HG02763 (cell line): ENCODE measurements around the gene LHFPL3.

Experiments
- ATAC-seq: cut with Tn5 transposase; IDR thresholded peaks from one replicate; pipeline ENCODE4 v1.9.1; 2021; ENCODE audit warnings: mild to moderate bottlenecking, moderate library complexity; ENCODE audit not compliant: unreplicated experiment

Gene LHFPL3

DNA sequence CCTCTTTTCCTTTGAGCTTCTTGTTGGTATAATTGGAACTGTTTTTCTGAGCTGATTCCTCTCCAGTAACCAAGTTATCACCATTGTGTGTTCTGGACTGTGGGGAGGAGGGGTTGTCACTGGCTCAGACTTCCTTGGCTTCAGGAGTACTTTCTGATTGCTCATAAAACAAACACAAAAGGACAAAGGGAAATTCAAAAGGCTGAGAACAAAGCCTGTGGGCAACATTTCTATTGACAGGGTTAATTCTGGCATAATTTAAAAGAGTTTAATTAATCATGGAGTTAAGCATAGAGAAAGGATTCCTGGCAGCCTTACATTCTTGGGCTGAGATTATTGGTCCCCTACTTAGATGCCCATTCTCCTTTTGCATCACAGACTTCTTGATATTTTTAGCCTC lies 462.7 kb downstream of the LHFPL3 start:
- no peak for ATAC-seq

DNA sequence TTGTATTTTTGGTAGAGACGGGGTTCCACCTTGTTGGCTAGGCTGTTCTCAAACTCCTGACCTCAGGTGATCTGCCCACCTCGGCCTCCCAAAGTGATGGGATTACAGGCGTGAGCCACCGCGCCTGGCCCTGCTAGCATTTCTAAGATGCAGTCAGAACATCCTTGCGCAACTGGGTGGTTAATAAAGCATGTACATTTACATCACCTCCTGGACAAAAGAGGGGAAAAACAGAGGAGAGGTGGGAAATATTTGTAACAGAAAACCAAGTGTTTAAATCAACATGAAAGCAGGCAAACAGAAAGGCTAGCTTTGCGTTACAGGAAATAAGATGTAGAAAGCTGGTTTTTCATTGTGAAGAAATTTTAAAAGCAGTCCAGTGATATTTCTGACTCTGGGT lies 464.7 kb downstream of the LHFPL3 start:
- no peak for ATAC-seq

DNA sequence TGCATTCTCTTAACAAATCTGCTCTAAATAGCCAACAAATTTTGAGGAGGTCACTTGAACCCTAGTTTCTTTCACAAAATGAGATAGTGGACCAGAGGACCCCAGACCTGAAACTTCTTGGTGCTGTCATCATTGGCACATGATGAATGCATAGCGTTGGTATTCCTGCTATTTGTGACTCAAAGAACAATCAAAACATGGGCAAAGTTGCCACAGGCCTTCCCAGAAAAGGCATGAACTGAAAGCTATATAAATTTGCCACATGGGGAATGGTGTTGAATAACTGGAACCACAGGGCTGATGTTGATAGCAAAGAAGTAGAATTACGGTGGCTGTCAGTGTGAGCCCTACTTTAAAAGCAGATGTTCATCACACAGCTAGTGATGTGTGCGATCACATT lies 465.8 kb downstream of the LHFPL3 start:
- ATAC-seq: no peak

DNA sequence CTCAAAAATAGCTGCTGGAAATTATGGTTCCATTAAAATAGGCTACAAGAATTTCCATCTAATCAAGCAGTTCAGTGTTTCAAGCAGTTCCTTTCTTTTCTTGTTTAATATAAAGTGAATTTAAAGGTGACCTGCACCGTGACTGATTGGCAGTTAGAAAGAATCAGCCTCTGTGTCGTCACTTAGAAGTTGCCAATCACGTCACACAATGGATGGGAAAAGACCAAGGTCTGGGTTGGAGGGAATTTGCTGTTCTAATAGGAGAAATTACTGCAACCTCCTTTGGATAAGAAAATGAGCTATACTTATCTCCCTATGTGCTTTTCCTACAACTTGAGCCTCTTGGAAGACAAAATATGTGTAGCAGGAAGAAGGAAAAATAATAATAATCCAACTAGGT lies 466.2 kb downstream of the LHFPL3 start:
- no peak for ATAC-seq

DNA sequence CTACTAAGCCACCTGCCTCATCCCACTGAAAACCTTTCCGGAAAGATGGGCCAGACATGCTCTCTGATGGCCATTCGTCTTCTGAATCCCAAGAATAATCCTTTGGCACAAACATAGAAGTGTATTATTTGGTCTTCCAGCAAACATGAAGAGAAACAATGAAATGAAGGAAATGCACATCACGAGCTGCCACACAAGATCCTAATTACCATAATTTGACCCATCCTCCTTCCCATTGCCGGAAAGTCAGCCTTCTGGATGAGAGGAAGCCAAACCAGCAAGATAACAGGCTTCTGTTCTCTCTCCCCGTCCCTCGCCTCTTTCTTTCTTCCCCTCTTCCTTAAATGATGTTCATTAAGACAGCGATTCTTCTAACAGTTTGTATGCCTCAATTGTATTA lies 466.7 kb downstream of the LHFPL3 start:
- ATAC-seq: no peak

DNA sequence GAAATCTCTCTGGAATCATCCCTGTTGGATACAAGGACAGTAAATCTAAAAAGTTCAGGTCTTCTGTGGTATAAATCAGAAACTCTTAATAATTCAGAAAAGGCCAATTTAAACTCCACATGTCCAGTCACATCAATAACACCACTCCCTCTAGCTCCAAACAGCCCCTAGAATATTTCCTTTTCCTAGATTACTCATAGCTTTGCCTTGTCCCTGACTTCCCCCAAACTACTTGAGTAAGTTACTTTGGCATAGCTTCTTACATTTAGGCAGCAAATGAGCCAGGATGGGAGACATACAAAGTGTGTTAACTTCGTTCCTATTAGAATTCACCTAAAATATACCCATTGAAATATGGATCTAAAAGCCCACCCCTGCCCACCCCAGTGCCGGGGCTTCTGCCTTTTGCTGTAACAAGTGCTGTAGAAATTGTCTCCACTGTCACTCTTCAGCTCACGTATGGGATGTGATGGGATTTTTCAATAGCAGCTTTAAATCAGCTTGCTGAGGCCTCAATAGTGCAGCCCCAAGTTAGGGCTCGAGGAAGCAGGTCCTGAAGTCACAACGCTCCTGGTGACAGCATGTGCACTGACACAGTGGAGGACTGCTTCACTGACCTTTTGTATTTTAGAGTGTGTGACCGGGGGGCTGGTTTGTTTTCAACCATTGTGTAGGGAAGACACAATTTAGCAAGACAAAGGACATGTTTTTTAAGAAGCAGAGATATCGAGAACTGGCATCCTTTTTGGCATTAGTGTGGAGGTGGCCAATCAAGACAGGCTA lies 467.4 kb downstream of the LHFPL3 start:
- ATAC-seq: no peak

DNA sequence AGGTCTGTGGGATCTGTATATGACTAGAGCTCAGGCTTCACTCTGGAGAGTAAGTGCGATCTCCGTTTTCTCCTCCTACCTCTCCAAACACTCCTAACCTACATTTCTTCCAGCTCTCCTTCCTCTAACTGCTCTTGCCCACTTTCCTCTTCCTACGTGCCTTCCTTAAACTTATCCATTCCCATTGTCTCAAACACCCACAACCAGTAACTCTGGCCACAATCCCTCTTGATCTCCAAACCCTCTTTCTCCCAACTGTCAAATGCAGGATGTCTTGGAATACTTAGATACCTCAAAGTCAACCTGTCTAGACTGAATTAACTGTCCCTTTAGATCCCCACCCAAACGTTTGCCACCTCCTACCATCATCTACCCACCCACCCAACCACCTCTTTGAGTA lies 471.9 kb downstream of the LHFPL3 start:
- no peak for ATAC-seq

DNA sequence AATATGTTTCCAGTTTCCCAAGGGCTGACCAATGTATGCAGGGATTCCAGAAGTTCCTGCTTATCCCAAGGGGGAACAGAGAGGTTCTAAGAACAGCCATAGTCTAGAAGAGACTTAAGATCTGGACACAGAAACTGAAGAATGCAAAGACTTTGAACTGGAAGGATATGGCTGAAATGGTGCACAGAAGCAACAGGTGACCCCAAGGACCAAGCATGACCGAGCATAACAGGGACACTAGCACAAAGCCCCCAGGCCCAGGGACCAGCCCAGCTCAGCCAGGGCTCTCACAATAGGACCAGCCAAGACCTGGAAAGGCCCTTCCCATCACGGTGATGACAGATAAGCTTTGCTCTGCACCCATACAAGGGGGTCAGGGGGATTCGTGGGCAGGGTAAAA lies 472.6 kb downstream of the LHFPL3 start:
- no peak for ATAC-seq

DNA sequence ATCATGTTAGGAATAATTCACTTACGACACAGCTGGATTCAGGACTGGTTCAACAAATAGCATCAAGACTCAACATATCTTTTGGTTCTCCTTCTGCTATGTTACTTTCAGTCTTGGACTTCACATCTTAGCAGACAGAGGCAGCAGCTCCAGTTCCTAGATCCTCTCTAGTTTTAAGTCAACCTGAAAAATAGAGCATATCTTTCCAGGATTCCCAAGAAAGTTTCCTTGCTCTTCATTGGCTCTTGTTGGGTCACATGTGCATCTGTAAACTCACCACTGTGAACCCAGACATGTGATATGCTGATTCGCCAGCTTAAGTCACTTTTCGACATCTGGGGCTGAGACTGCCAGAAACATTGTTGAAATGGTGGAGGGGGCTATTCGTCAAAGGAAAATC lies 475.5 kb downstream of the LHFPL3 start:
- ATAC-seq: no peak

DNA sequence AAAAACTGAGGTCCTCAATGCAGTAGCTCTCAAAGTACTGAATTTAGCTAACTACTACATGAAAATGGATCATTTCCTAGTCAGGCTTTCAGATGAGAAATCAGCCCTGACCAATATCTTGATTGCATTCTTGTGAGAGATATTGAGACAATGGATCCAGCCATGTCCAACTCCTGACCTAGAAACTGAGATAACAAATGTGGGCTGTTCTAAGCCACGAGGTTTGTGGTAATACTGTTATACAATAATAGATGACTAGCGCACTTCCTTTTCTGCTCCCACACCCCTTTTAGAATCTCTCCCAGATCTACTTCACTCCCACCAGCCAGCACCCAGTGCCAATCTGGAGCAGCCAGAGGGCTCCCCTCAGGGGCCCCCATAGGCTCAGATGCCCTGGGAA lies 476.3 kb downstream of the LHFPL3 start:
- no peak for ATAC-seq

DNA sequence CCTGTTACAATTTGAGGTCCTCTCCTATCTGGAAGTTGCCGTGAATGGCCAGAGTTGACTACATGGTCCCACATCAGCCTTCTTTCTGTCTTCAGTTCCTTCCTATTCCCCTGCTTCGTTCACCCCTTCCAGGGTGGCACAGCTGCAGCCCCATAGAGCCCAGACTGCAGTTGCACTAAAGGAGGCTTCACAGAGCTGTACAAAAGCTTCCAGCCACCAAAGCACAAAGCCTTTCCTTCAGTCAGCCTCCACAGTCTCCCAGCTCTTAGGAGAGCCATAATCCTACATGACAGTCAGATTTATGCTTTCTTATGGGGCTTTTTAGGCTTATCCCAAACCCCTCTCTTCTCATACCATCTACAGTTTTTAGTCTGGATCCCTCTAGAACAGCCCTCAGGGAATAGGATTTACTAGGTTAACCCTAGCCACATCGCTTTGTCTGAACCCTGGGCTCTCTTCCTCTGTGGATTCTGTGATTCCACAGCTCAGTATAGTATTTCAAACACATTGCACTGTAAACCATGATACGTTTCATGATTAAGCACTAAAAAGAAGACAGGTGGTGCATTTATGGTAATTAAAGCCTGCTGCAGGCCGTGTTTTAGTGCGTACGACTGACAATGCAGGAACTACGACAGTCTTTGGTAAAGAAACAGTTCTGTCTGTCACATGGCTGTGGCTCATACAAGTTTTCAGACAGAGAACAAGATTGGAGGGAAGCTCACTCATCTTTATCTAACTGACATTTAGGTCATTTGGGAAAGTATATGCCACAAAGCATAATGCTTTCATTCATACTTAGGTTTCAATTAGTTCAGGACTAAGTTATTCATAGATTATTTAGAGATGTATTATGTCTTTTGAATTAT lies 477.3 kb downstream of the LHFPL3 start:
- ATAC-seq: no peak

DNA sequence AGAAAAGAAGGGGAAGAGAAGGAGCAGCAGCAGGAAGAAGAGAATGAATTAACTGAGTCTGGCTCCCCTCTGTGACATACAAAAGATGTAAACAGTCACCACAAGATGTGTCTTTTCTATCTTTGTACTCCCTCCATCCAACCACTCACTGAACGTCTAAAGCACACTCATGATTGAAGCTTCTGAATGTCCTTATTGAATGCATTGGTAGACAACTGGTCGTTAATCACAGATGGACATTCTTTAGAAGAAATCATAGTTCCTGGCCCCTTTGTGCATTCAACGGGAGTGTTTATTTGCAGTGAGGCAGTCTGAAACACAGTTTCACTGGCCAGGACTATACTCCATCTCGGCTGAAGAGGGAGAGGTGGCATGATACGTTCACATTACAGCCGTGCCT lies 479.3 kb downstream of the LHFPL3 start:
- no peak for ATAC-seq

DNA sequence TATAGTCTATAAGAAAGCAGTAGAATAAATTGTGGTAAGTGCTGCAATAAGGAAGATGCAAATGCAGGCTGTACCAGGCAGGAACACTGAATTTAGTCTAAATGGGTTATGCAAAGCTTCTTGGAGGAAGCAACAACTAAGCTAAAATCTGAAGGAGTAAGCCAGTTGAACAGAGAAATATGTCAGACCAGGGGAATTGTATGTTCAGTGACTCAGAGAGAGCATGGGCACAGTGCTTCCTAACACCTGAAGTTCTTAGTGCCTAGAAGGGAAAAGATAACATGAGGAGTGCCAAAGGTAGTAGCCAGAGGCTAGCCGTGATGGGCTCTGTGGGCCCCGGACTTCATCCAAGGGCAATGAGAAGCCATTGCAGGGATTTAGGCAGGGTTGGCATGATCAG lies 481.5 kb downstream of the LHFPL3 start:
- ATAC-seq: no peak

DNA sequence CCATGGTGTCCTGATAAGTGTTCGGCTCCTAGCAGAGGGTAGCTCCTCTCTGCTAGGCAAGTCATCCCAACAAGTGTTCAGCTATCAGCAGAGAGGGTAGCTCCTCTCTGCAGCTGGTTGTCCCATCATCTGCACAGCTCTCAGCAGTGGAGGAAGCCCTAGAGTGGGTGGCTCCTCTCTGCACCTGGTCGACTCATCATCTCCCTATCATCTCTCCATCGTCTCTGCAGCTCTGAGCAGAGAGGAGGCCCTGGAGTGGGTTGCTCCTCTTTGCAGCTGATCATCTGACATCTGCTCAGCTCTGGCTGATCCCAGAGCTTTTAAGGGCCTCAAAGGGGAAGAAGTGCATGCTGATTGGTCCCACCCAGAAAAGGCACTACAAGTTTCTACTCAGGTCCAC lies 485.7 kb downstream of the LHFPL3 start:
- ATAC-seq: no peak

DNA sequence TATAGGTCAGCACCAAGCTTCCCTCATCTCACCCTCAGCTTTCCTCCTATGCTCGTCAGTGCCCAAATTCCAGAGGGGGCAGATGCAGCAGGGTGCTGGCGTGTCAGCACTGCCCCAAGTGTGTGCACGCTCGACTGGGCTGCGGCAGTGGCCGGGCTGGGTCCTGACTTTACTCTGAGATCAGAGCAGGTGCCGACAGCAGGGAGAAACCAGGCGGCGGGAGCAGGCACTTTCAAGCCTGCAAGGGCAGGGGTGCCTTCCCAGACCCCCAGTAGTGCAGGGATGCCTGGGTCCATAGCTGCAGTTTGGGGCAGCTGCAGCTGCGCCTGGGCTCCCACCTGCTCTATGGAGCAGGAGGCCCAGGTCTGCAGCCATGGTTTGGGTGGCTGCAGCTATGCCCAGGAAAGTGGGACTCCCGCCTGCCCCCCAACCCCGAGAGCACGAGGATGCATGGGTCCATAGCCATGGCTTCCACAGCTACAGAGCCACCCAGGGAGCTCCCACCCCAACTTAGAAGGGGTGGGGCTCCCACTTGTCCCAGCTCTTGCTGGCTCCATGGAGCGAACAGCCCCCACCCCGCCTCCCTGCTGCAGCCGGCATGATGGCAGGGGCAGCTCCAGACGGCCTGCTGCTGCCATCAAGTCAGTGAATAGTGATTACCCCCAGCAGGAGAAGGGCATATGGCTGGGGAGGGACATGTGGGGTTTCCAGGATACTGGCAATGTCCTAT lies 486.4 kb downstream of the LHFPL3 start:
- no peak for ATAC-seq

DNA sequence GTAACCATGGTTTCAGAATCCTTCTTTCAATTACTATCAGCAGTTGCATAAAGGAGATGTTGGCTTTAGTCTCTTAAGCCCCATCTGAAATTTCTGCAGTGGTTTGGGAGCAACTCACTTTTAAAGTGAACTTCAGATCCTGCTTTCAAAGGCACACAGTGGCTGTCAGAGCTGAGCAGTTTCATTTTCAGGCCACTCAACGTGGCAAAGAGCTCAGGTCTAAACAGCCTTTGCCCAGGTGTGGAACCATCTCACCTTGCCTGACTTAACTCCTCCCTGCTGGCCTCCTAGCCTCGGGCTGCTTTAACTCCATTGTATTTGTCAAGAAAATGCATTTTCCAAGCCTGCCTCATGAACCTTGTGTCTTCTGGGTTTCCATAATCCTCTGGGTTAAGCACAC lies 488.1 kb downstream of the LHFPL3 start:
- ATAC-seq: no peak

DNA sequence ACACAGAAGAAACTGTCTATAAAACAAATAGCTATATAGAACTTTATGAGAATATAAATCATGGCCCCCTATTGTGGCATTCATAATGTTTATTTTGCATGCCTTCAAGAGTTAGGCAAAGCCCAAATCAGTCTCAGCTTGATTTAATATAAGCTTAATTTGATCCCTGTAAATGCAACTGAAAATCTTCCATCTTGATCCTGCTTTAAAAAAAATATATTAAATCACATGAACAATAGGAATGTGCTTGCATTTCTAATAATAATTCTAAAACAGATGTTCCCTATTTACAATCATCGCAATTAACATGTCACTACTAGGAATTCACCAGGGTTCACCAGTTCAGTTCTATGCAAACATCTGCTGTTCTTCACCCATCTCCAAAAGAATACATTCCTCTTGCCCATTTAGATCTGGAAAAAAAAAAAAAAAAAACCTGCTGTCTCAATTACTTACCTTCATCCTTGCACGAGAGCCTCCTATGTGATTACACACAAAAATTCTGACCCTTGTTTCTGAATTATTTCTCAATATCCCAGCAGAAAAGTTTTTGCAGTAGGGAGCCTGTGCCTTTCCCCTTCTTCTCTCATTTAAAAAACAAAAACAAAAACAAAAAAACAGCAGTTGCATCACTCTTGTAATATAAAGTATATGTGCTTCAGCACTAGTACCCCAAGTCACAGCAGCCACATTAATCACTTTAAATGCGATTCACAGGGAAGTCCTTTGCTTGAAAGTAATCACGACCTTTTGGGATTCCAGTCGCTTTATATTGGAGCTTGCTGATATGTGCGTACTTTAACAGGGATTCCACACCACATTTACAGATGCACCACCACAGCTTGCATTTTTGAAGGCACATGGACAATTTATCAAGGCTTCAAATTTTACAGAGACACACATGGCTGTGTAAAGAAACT lies 490.8 kb downstream of the LHFPL3 start:
- ATAC-seq: no peak

DNA sequence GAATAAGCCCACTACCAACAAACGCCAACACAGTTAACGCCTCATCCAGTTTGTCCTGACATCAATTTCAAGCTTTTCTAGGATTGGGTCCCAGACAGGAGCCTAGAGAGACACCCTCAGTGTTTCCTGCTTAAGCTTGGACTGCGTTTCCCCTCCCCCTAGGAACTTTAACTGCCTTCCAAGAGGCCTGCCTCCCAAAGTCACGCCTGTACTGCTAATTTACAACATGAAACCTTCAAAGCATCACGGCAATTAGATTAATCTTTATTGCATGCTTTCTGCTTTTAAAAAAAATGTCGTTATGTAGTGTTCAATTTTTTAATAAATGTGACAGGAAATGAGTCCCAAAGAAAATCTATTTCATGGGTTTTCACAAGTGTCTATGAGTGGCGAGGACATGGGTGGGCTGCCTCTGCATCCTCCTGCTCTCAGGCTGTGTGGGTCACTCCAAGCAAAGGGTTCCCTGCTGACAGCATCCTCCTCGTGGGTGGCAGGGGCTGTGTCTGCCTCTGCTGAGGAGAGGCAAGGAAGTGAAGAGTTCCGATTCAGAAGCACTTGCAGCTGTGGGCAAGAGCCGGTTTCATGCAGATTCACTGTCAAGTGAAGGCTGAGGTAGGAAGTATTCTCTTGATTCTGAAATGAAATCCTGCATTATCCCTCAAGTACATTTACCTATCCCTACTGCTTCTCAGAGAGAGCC lies 492.6 kb downstream of the LHFPL3 start:
- no peak for ATAC-seq

DNA sequence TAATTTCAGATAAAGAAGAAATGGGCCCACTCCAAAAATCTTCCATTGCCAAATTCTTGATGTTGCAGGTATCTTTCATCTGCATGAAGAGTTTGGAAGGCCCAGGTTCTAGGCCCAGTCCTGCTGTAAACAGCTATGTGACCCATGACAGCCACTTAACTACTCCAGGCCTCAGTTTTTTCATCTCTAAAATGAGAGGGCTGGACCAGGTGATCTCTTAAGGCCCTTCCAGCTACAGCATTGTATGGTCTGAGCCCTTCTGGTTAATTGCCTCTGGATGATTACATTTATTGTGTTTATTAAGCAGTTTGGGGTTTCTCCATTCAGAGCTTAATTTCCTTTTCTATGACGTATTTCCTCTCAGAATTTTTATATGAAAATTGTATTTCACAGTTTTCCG lies 494.8 kb downstream of the LHFPL3 start:
- ATAC-seq: no peak

DNA sequence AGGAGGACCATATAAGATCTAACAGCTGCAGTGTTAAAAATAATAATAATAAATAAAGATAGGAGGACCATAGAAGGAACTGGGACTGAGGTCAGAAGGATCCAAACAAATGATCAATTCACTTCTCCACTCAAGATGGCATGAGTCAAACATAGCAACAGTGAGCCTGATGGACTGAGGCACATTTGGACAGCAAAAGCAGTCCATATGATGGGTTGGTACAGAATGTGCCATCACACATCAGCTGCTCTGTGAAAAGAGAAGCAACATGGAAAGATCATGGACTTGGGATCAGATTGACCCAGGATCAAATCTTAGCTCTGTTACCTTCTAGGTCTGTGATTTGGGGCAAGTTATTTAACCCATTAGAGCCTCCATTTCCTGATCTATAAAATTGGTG lies 496.7 kb downstream of the LHFPL3 start:
- ATAC-seq: no peak
